ENCODE data around the gene NELFB. TPM values are rescaled to one million over a fixed set of nuclear protein-coding genes. Genes with fewer than 3 reads are reported as not detected.

NELFB gene
- total and polyA plus RNA-seq, 9 of the 15 experiments (the other 6 are each of a cell fraction or from before 2014, with no cell fraction given) = 0.24 to 84.0 (median 29.7) TPM

DNA sequence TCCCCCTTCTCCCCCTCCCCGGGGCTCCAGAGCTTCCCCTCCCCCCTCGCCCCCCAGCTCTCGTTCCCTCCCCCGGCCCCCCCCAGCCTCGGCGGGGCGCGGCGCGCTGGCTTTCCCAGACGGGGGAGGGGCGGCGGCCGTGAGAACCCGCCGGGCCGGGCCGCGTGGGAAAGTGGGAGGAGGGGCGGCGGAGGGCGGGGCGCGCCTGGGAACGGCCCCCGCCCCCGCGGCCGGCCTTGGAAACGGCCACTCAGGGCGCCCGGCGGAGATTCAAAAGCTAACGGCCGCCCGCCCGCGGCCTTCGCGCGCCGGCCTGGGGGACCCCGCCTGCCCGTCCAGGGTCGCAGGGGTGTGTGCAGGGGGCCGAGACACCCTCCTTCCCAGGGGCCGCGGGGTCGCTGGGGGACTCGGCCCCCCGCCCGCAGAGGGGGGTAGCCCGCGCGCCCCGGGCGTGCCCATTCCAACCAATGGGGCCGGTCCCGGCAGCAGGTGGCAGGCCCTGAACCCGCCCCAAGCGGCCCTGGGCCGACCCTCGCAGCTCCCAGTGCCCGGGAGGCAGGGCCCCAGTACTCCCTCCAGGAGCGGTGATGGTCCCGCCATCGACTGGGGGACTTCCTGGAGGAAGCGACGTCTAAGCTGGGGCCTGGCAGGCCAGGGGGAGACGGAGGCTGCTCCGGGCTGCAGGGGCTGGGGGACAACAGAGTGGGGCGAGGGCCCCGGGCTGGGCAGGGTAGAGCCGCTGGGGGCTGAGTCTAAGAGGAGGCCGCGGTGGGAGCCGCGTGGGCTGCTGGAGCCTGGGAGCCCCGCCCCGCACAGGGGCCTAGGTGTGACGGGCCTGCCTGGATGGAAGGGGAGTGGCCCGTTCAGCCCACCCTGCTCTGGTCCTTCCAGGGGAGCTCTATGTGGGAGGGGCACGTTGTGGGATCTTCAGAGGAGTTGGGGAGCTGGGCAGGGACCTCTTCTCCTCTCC lies 61.2 kb downstream of the NELFB start (continued):
- TF ChIP-seq SRSF9 (IDR thresholded peaks at IDR 0.05; ENCODE audit: borderline replicate concordance, low read depth, low read length) (no peak), ZFP1 (CRISPR knock-in tag; IDR thresholded peaks at IDR 0.05) (no peak), HNRNPH1 (optimal IDR thresholded peaks at IDR 0.05; ENCODE audit: low read depth, low read length) (no peak), SPI1 (IDR thresholded peaks at IDR 0.05; ENCODE audit: borderline replicate concordance, low read depth, low read length) (no peak), DMBX1 (CRISPR knock-in tag; IDR thresholded peaks at IDR 0.05; ENCODE audit: borderline replicate concordance) (no peak), CHD4 (IDR thresholded peaks at IDR 0.05; ENCODE audit: insufficient read depth, insufficient replicate concordance, low read depth, low read length, poor library complexity, severe bottlenecking) (no peak), IRF2 (CRISPR knock-in tag; IDR thresholded peaks at IDR 0.05) (no peak), MECOM (CRISPR knock-in tag; IDR thresholded peaks at IDR 0.05) (no peak), PTRF (tag; IDR thresholded peaks at IDR 0.05) (no peak), HDAC8 (tag; IDR thresholded peaks at IDR 0.05) (no peak), ZNF24 (IDR thresholded peaks at IDR 0.05) (no peak)
- TF ChIP-seq, protein P1, sequence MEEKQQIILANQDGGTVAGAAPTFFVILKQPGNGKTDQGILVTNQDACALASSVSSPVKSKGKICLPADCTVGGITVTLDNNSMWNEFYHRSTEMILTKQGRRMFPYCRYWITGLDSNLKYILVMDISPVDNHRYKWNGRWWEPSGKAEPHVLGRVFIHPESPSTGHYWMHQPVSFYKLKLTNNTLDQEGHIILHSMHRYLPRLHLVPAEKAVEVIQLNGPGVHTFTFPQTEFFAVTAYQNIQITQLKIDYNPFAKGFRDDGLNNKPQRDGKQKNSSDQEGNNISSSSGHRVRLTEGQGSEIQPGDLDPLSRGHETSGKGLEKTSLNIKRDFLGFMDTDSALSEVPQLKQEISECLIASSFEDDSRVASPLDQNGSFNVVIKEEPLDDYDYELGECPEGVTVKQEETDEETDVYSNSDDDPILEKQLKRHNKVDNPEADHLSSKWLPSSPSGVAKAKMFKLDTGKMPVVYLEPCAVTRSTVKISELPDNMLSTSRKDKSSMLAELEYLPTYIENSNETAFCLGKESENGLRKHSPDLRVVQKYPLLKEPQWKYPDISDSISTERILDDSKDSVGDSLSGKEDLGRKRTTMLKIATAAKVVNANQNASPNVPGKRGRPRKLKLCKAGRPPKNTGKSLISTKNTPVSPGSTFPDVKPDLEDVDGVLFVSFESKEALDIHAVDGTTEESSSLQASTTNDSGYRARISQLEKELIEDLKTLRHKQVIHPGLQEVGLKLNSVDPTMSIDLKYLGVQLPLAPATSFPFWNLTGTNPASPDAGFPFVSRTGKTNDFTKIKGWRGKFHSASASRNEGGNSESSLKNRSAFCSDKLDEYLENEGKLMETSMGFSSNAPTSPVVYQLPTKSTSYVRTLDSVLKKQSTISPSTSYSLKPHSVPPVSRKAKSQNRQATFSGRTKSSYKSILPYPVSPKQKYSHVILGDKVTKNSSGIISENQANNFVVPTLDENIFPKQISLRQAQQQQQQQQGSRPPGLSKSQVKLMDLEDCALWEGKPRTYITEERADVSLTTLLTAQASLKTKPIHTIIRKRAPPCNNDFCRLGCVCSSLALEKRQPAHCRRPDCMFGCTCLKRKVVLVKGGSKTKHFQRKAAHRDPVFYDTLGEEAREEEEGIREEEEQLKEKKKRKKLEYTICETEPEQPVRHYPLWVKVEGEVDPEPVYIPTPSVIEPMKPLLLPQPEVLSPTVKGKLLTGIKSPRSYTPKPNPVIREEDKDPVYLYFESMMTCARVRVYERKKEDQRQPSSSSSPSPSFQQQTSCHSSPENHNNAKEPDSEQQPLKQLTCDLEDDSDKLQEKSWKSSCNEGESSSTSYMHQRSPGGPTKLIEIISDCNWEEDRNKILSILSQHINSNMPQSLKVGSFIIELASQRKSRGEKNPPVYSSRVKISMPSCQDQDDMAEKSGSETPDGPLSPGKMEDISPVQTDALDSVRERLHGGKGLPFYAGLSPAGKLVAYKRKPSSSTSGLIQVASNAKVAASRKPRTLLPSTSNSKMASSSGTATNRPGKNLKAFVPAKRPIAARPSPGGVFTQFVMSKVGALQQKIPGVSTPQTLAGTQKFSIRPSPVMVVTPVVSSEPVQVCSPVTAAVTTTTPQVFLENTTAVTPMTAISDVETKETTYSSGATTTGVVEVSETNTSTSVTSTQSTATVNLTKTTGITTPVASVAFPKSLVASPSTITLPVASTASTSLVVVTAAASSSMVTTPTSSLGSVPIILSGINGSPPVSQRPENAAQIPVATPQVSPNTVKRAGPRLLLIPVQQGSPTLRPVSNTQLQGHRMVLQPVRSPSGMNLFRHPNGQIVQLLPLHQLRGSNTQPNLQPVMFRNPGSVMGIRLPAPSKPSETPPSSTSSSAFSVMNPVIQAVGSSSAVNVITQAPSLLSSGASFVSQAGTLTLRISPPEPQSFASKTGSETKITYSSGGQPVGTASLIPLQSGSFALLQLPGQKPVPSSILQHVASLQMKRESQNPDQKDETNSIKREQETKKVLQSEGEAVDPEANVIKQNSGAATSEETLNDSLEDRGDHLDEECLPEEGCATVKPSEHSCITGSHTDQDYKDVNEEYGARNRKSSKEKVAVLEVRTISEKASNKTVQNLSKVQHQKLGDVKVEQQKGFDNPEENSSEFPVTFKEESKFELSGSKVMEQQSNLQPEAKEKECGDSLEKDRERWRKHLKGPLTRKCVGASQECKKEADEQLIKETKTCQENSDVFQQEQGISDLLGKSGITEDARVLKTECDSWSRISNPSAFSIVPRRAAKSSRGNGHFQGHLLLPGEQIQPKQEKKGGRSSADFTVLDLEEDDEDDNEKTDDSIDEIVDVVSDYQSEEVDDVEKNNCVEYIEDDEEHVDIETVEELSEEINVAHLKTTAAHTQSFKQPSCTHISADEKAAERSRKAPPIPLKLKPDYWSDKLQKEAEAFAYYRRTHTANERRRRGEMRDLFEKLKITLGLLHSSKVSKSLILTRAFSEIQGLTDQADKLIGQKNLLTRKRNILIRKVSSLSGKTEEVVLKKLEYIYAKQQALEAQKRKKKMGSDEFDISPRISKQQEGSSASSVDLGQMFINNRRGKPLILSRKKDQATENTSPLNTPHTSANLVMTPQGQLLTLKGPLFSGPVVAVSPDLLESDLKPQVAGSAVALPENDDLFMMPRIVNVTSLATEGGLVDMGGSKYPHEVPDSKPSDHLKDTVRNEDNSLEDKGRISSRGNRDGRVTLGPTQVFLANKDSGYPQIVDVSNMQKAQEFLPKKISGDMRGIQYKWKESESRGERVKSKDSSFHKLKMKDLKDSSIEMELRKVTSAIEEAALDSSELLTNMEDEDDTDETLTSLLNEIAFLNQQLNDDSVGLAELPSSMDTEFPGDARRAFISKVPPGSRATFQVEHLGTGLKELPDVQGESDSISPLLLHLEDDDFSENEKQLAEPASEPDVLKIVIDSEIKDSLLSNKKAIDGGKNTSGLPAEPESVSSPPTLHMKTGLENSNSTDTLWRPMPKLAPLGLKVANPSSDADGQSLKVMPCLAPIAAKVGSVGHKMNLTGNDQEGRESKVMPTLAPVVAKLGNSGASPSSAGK (IDR thresholded peaks at IDR 0.05) = no peak
- TF ChIP-seq, protein P2, sequence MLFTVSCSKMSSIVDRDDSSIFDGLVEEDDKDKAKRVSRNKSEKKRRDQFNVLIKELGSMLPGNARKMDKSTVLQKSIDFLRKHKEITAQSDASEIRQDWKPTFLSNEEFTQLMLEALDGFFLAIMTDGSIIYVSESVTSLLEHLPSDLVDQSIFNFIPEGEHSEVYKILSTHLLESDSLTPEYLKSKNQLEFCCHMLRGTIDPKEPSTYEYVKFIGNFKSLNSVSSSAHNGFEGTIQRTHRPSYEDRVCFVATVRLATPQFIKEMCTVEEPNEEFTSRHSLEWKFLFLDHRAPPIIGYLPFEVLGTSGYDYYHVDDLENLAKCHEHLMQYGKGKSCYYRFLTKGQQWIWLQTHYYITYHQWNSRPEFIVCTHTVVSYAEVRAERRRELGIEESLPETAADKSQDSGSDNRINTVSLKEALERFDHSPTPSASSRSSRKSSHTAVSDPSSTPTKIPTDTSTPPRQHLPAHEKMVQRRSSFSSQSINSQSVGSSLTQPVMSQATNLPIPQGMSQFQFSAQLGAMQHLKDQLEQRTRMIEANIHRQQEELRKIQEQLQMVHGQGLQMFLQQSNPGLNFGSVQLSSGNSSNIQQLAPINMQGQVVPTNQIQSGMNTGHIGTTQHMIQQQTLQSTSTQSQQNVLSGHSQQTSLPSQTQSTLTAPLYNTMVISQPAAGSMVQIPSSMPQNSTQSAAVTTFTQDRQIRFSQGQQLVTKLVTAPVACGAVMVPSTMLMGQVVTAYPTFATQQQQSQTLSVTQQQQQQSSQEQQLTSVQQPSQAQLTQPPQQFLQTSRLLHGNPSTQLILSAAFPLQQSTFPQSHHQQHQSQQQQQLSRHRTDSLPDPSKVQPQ (CRISPR knock-in tag; IDR thresholded peaks at IDR 0.05; ENCODE audit: borderline replicate concordance) = no peak
